ENCODE data around the gene MYL7.

Gene MYL7

DNA sequence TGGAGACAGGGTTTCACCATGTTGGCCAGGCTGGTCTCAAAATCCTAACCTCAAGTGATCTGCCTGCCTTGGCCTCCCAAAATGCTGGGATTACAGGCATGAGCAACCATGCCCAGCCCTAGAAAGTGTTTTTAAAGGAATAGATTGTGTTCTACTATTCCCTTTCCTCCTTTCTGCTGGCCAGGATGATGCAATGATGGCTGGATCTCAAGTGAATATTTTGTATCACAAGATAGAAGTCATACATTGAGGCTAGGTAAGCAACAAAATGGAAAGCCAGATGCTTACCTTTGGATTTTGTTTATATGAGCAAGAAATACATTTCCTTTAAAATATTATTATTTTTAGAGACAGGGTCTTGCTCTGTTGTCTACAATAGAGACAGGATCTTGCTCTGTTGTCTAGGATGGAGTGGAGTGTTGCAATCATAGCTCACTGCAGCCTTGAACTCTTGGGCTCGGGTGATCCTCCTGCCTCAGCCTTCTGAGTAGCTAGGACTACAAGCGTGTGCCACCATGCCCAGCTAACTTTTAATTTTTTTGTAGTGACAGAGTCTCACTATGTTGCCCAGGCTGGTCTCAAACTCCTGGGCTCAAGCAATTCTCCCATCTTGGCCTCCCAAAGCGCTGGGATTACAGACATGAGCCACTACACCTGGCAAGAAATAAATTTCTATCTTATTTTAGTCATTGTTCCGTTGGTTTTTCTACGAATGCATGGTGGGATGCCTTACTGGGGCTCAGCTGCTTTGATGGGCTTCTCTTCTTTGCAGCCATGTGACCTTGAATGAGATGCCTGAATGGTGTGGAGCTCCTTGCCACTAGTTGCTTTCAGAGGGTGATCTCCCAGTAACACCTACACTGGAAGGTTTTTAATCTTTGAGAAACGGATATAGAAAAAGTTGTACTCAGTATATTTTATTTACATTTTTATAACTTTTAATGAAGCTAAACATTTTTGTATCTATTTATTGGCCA lies 42.8 kb downstream of the MYL7 start:
- no peak for DNase-seq

DNA sequence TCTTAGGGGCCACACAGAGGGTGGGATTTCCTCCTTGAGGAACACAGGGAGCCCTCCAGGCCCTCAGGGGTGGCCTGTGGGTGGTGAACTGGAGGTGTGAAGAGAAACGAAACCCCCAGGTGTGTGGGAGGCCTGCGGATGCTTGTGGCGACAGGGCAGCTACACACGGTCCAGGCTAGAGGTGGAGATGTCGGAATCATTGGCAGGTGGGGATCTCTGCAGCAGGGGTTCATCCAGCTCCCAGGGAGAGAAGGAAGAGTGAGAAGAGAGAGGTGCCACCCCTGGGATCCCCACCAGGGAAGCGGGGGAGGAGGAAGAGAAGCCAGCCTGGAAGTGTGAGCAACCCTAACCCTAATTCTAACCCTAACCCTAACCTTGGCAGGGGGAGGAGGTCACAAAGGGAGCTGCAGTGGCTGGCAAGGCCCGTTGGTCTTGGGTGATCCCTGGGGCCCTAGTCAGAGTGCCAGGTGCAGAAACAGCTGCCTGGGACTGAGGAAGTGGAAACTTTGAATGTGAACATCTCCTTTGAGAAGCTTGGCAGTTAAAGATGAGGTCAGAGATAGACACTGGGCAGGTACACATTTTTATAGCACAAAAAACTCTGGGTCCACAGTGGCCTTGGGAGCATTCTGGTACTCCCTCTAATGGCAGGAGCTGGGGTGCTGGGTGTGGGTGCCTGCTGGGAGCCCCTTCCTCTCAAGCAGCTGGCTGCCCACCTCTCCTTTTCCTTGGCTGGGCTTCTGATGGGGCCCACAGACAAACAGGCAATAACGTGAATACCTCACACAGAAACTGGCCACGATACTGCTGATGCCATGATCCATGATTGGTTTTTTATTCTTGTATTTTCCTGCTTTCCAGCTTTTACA lies 43.8 kb downstream of the MYL7 start:
- DNase-seq: peak; percentile 45

DNA sequence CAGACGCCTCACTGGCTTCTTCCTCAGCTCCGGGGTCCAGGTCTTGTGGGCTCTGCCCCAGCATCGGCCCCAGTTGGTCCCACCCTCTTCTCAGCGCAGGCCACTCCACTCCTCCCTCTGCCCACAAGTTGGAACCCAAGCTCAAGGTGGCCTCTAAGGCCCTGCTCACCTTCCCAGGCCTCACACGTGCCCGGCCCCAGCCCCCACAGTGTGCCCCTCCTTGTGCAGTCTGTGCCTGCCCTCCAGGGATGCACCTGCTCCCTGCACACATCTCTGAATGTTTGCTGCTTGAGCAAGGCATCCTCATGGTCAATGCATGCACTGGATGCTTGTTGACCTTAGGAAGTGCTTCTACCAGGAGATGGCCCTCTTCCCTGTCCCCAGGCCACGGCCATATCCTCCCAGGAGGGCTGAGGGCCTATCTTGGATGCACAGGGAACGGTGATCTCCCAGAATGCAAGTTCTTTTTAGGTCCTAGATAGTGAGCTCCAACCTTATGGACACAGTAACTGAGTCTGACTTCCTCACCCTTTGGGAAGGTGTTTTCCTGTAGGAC lies 44.7 kb downstream of the MYL7 start:
- DNase-seq: no peak

DNA sequence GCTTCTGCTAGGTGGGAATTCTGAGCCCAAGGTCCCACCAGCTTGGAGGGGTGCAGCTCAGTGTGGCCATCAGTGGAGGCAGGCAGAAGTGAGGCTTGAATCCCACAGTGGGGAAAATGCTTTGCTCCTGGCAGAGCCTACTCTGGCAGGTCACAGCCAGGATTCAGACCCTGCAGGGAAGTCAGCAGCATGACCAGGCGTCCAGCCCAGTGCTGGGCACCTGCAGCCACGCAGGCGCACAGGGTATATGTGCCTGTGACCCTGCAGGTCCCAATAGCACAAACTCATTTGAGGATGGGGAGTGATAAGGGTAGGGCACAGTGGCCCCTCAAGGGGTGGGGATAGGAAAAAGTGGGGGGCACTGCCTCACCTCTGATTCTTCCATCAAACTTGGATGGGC lies 45.4 kb downstream of the MYL7 start:
- DNase-seq: no peak

DNA sequence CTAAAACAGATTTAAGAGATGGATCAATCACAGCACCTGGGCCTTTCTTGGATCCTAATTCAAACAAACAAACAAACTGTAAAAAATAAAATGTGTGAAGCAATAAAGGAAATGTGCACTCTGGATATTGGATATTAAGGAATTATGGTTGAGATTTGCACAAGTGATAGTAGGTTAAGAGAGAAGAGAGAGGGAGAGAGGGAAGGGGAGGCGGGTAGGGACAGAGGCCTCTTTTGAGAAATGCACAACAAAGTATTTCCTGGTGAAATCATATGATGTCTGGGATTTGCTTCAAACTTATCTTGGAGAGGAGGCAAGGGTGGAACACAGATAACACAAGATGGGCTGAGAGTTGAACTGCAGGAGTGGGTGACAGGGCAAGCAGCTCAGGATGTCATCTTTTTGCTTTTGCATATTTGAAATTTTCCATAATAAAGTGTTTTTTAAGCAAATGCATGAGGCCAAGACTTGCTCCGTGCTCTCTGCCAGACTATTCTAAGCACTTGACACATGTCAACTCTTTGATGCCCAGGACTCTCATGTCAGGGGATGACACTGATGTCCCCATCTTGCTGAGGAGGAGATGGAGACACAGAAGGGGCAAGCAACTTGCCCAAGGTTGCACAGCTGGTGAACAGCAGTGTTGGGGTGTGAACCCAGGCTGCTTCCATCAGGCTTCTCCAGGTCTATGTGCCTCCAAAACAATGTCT lies 46.1 kb downstream of the MYL7 start:
- DNase-seq: no peak

DNA sequence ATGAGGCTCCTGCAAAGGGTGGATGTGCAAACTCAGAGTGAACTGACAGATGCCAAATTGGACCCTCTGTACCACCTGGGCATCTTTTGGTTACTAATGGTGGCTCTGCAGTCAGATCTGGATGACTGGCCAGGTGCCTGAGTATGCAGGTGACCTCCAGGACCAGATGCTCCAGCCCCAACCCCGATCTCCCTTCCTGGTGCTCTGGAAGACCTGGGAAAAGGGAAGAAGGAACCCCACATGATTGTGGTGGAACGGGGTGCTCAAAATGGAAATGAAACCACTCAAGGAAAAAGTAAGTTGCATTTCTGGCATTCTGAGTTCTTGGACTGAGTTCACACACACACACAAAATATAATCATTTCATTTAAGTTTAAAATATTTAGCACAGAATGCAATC lies 46.8 kb downstream of the MYL7 start:
- DNase-seq: no peak

DNA sequence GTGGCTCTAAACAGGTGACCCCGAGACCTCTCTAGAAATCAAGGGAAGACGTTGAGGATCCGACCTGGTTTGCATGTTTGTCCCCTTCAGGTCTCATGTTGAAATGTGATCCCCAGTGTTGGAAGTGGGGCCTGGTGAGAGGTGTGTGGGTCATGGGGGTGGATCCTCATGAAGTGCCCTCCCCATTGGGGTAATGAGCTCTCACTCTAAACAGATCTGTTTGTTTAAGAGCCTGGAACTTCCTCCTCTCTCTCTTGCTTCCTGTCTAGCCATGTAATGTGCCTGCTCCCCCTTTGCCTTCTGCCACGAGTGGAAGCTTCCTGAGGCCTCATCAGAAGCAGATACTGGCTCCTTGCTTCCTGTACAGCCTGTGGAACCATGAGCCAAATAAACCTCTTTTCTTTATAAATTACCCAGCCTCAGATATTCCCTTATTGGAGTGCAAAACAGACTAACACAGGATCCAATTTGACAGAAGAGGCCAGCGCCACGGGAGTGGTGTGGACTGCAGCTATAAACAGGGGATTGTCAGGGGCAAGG lies 48.0 kb downstream of the MYL7 start:
- DNase-seq: no peak
